EH (cell line): ENCODE measurements around the gene ATAD3C.
A peak's percentile ranks its signal among the peaks of the same experiment; 100 is the strongest.
"Not testable (repeated sequence)": the region's sequence is repeated elsewhere in the genome, so short reads cannot be mapped to it uniquely, and the experiment has no call there.

Source experiments
- DNase-seq: peaks from one replicate; pipeline ENCODE4 v3.0.0-alpha.2; 2015; ENCODE audit warnings: low read depth

The ATAD3C gene

GRCh38 chr1:1446631-1447030 is 2.9 kb upstream of the ATAD3C start:
- DNase-seq: not testable (repeated sequence)

GRCh38 chr1:1450616-1451015 is 1.1 kb downstream of the ATAD3C start:
- DNase-seq: not testable (repeated sequence)

GRCh38 chr1:1451696-1452364 is 2.3 kb downstream of the ATAD3C start:
- no peak for DNase-seq

- not testable (repeated sequence) for DNase-seq
Measured at GRCh38 chr1:1452365-1452739, 2.9 kb downstream of the ATAD3C start.

- DNase-seq: no peak
Measured at GRCh38 chr1:1452882-1453281, 3.4 kb downstream of the ATAD3C start.

GRCh38 chr1:1454286-1455056 is 5.0 kb downstream of the ATAD3C start:
- not testable (repeated sequence) for DNase-seq

GRCh38 chr1:1455366-1455884 is 5.9 kb downstream of the ATAD3C start:
- DNase-seq: no peak

GRCh38 chr1:1455934-1456333 is 6.4 kb downstream of the ATAD3C start:
- DNase-seq: not testable (repeated sequence)

- DNase-seq: not testable (repeated sequence)
Measured at GRCh38 chr1:1456683-1457255, 7.3 kb downstream of the ATAD3C start.

GRCh38 chr1:1459156-1459555 is 9.7 kb downstream of the ATAD3C start:
- not testable (repeated sequence) for DNase-seq

GRCh38 chr1:1459711-1460110 is 10.2 kb downstream of the ATAD3C start:
- not testable (repeated sequence) for DNase-seq

- no peak for DNase-seq
Measured at GRCh38 chr1:1460540-1461130, 11.1 kb downstream of the ATAD3C start.

GRCh38 chr1:1461721-1462317 is 12.3 kb downstream of the ATAD3C start:
- no peak for DNase-seq

GRCh38 chr1:1462318-1462966 is 13.0 kb downstream of the ATAD3C start:
- peak; percentile 32 for DNase-seq

GRCh38 chr1:1463312-1463711 is 13.8 kb downstream of the ATAD3C start:
- no peak for DNase-seq

- DNase-seq: not testable (repeated sequence)
Measured at GRCh38 chr1:1468196-1468985, 18.9 kb downstream of the ATAD3C start.

- no peak for DNase-seq
Measured at GRCh38 chr1:1470626-1471388, 21.3 kb downstream of the ATAD3C start.

- DNase-seq: peak; percentile 90
Measured at GRCh38 chr1:1471389-1472052, 22.0 kb downstream of the ATAD3C start, which contains the start of gene ATAD3B. Gene ATAD3B (plus strand): TSS chr1:1471765. CDS start chr1:1471885, 120 bp downstream.
